Thyroid gland (tissue), 4 donors: ENCODE measurements around the gene KDM4B. TPM values are rescaled to one million over a fixed set of nuclear protein-coding genes. Genes with fewer than 3 reads are reported as not detected.

Experiments used
- DNase-seq, 2 donors: peaks; one replicate each; pipeline ENCODE4 v3.0.0-alpha.2; 2019
- H3K27ac ChIP-seq, 3 donors: fragments of 200-600 bp; sonication (generic); 1 replicate in 2 of 3; 2 replicates in 1 of 3; pipeline ENCODE4 v1.5.1; 2016 to 2019; ENCODE audit warnings: mild to moderate bottlenecking in 1 of 3, moderate library complexity in 1 of 3
- H3K27me3 ChIP-seq: fragments of 200-600 bp; sonication (generic); one replicate; pipeline ENCODE4 v1.5.1; 2019
- H3K36me3 ChIP-seq, 2 donors: fragments of 200-600 bp; sonication (generic); one replicate each; pipeline ENCODE4 v1.5.1; 2016 to 2019
- H3K4me1 ChIP-seq, 2 donors: fragments of 200-600 bp; sonication (generic); one replicate each; pipeline ENCODE4 v1.5.1; 2017 to 2019
- H3K4me3 ChIP-seq, 3 donors: fragments of 200-600 bp; sonication (generic); replicated peaks in 1 of 3; 1 replicate in 2 of 3; 2 replicates in 1 of 3; pipeline ENCODE4 v1.5.1; 2016; ENCODE audit warnings: mild to moderate bottlenecking in 1 of 3
- H3K9me3 ChIP-seq: fragments of 200-600 bp; sonication (generic); one replicate; pipeline ENCODE4 v1.5.1; 2017
- CTCF ChIP-seq, 6 experiments: fragments of 200-600 bp in 3 of 6; fragments of 450-650 bp in 3 of 6; sonication (generic) in 3 of 6; IDR thresholded peaks; one replicate each; pipeline ENCODE4 v1.5.1; 2016 to 2019; ENCODE audit warnings: antibody characterized with exemption in 6 of 6, mild to moderate bottlenecking in 2 of 6, inconsistent platforms in 1 of 6, moderate library complexity in 1 of 6
- POLR2A ChIP-seq, 2 donors: fragments of 450-650 bp; IDR thresholded peaks; one replicate each; pipeline ENCODE4 v1.6.1; 2017; ENCODE audit warnings: antibody characterized with exemption in 2 of 2, mild to moderate bottlenecking in 2 of 2, moderate library complexity in 1 of 2
- WGBS, 2 donors: methylation state at CpG; one replicate each; pipeline ENCODE4 v1.1.5; 2017; 5-methylcytosine and 5-hydroxymethylcytosine counted together
- intact Hi-C: fragments of 100-400 bp; cut with DNase I; formaldehyde crosslinking; loops from one replicate; pipeline ENCODE4 v1.15.1; 2023
- total RNA-seq, 4 donors: library from RNA; depleted of rRNA; stranded (reverse); fragments of >200 nt; gene quantifications; one replicate each; pipeline ENCODE4 v1.2.3, GENCODE V29; 2016

The KDM4B gene
- total RNA-seq, 4 donors from 2014 or later: 44.3 to 87.2 (median 75.8) TPM

GRCh38 chr19:4987692-4988370 lies 18.9 kb downstream of the KDM4B start:
- H3K4me1 ChIP-seq: peaks cover 68 to 70% of the 10 kb centered on the region in 2 donors
- H3K9me3 ChIP-seq: no peaks in the 10 kb centered on the region
- no peaks in the 10 kb centered on the region for H3K36me3 ChIP-seq
- H3K4me3 ChIP-seq: no peak overlapping the region
- H3K27ac ChIP-seq: peak overlapping the region; percentile 3 to 97 (median 89)
- TF ChIP-seq POLR2A (IDR thresholded peaks at IDR 0.05) (no peak), CTCF (IDR thresholded peaks at IDR 0.05) (no peak)
- intact Hi-C loops: no loop called here
- WGBS, 2 donors: 78 to 86% methylated on average over 23 to 24 of the region's 24 CpGs
- DNase-seq: no peak
- no peaks in the 10 kb centered on the region for H3K27me3 ChIP-seq

GRCh38 chr19:4988770-4989251 lies 19.9 kb downstream of the KDM4B start:
- Histone ChIP-seq H3K36me3 (no peaks in the 10 kb centered on the region), H3K4me1 (peaks cover 63 to 69% of the 10 kb centered on the region in 2 donors), H3K27me3 (no peaks in the 10 kb centered on the region), H3K27ac (peak overlapping the region; percentile 66 to 89 (median 82)), H3K9me3 (no peaks in the 10 kb centered on the region), H3K4me3 (no peak overlapping the region)
- DNase-seq: peak; percentile 80 to 86
- TF ChIP-seq POLR2A (IDR thresholded peaks at IDR 0.05) (peak in 1 of 2 donors; percentile 19), CTCF (IDR thresholded peaks at IDR 0.05) (no peak)
- intact Hi-C loops: no loop called here
- 48% methylated on average over 11 to 12 of the region's 13 CpGs for WGBS, 2 donors

GRCh38 chr19:4990306-4990705 lies 21.4 kb downstream of the KDM4B start:
- TF ChIP-seq POLR2A (IDR thresholded peaks at IDR 0.05) (no peak), CTCF (IDR thresholded peaks at IDR 0.05) (no peak)
- 91 to 93% methylated on average over 7 of the region's 7 CpGs for WGBS, 2 donors
- intact Hi-C loops: no loop called here
- Histone ChIP-seq H3K9me3 (no peaks in the 10 kb centered on the region), H3K4me3 (no peak overlapping the region), H3K27ac (no peak overlapping the region), H3K27me3 (no peaks in the 10 kb centered on the region), H3K4me1 (peaks cover 48 to 55% of the 10 kb centered on the region in 2 donors), H3K36me3 (no peaks in the 10 kb centered on the region)
- DNase-seq: no peak

- Histone ChIP-seq H3K27ac (no peak overlapping the region), H3K9me3 (no peaks in the 10 kb centered on the region), H3K27me3 (no peaks in the 10 kb centered on the region), H3K4me1 (peaks cover 41 to 43% of the 10 kb centered on the region in 2 donors), H3K4me3 (no peak overlapping the region), H3K36me3 (no peaks in the 10 kb centered on the region)
- intact Hi-C loops: no loop called here
- no peak for DNase-seq
- WGBS, 2 donors: 94 to 96% methylated on average over 9 of the region's 9 CpGs
- TF ChIP-seq CTCF (IDR thresholded peaks at IDR 0.05) (no peak), POLR2A (IDR thresholded peaks at IDR 0.05) (no peak)
Observed at GRCh38 chr19:4991538-4991937, 22.6 kb downstream of the KDM4B start.

GRCh38 chr19:4991996-4992698 lies 23.2 kb downstream of the KDM4B start:
- WGBS, 2 donors: 94 to 95% methylated on average over 13 of the region's 13 CpGs
- no peak overlapping the region for H3K27ac ChIP-seq
- no peaks in the 10 kb centered on the region for H3K36me3 ChIP-seq
- H3K9me3 ChIP-seq: no peaks in the 10 kb centered on the region
- no peak for DNase-seq
- intact Hi-C loops: no loop called here
- no peak for TF ChIP-seq CTCF (IDR thresholded peaks at IDR 0.05)
- TF ChIP-seq POLR2A (IDR thresholded peaks at IDR 0.05): no peak
- H3K27me3 ChIP-seq: no peaks in the 10 kb centered on the region
- peaks cover 38 to 40% of the 10 kb centered on the region in 2 donors for H3K4me1 ChIP-seq
- no peak overlapping the region for H3K4me3 ChIP-seq
